ENCODE data around the gene SYNJ2.

GRCh38 chr6:158039178-158039557 lies 57.5 kb downstream of the SYNJ2 start:
- no peak for TF ChIP-seq POLR2AphosphoS5 (IDR thresholded peaks at IDR 0.05; ENCODE audit: insufficient read depth, low read depth, low read length)
- TF ChIP-seq CTCF (IDR thresholded peaks at IDR 0.05; ENCODE audit: extremely low read depth in 1 of 2, insufficient read depth in 1 of 2, low read depth in 1 of 2, low read length in 2 of 2) = no peak
- TF ChIP-seq POLR2A (IDR thresholded peaks at IDR 0.05; ENCODE audit: low read depth, low read length) = no peak
- no peak for TF ChIP-seq FOS (IDR thresholded peaks at IDR 0.05; ENCODE audit: borderline replicate concordance, insufficient read depth, low read length)
